BE2C (cell line): ENCODE results near the gene TNS3.

Experiments used
- DNase-seq: peaks from one replicate; pipeline ENCODE4 v3.0.0-alpha.2; 2020
- H3K27me3 ChIP-seq: fragments of 250-450 bp; sonication (Bioruptor Pico); 2 replicates; pipeline ENCODE4 v1.5.1; 2020; ENCODE audit warnings: mild to moderate bottlenecking
- H3K36me3 ChIP-seq: fragments of 250-450 bp; sonication (Bioruptor Pico); 2 replicates; pipeline ENCODE4 v1.5.1; 2020; ENCODE audit warnings: mild to moderate bottlenecking
- H3K4me1 ChIP-seq: fragments of 250-450 bp; sonication (Bioruptor Pico); 2 replicates; pipeline ENCODE4 v1.5.1; 2020
- H3K4me3 ChIP-seq: 2 replicates; pipeline ENCODE4 v1.5.1; 2011; ENCODE audit warnings: low read depth, low read length
- H3K9me3 ChIP-seq: fragments of 250-450 bp; sonication (Bioruptor Pico); 2 replicates; pipeline ENCODE4 v1.5.1; 2020
- TF ChIP-seq, protein P1 (sequence below): IDR thresholded peaks from 2 replicates; pipeline ENCODE4 v1.5.1; 2012; ENCODE audit warnings: mild to moderate bottlenecking, low read depth, low read length

TNS3 gene

DNA sequence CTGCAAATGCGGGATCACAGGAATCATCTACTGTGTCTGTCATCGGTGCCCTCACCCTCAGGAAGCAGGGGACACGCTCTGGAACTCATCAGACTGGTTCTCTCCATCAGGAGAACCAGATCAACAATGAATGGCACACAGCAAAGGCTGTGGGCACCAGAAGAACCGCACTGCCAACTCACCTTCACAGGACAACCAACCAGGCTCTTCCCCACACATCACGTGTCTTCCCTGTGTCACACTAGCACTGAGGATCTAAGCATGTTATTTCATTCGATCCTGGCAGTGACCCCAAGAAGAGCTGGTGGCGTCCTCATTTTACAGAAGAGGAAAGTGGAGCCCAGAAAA lies 106.1 kb downstream of the TNS3 start:
- no peaks in the 10 kb centered on the region for H3K36me3 ChIP-seq
- H3K9me3 ChIP-seq, result no peaks in the 10 kb centered on the region
- DNase-seq, result no peak
- peaks cover 4% of the 10 kb centered on the region; the same call in 1 of the 2 replicates for H3K4me1 ChIP-seq
- H3K27me3 ChIP-seq, result no peaks in the 10 kb centered on the region
- TF ChIP-seq, protein P1, sequence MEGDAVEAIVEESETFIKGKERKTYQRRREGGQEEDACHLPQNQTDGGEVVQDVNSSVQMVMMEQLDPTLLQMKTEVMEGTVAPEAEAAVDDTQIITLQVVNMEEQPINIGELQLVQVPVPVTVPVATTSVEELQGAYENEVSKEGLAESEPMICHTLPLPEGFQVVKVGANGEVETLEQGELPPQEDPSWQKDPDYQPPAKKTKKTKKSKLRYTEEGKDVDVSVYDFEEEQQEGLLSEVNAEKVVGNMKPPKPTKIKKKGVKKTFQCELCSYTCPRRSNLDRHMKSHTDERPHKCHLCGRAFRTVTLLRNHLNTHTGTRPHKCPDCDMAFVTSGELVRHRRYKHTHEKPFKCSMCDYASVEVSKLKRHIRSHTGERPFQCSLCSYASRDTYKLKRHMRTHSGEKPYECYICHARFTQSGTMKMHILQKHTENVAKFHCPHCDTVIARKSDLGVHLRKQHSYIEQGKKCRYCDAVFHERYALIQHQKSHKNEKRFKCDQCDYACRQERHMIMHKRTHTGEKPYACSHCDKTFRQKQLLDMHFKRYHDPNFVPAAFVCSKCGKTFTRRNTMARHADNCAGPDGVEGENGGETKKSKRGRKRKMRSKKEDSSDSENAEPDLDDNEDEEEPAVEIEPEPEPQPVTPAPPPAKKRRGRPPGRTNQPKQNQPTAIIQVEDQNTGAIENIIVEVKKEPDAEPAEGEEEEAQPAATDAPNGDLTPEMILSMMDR, result no peak
- no peak overlapping the region for H3K4me3 ChIP-seq

DNA sequence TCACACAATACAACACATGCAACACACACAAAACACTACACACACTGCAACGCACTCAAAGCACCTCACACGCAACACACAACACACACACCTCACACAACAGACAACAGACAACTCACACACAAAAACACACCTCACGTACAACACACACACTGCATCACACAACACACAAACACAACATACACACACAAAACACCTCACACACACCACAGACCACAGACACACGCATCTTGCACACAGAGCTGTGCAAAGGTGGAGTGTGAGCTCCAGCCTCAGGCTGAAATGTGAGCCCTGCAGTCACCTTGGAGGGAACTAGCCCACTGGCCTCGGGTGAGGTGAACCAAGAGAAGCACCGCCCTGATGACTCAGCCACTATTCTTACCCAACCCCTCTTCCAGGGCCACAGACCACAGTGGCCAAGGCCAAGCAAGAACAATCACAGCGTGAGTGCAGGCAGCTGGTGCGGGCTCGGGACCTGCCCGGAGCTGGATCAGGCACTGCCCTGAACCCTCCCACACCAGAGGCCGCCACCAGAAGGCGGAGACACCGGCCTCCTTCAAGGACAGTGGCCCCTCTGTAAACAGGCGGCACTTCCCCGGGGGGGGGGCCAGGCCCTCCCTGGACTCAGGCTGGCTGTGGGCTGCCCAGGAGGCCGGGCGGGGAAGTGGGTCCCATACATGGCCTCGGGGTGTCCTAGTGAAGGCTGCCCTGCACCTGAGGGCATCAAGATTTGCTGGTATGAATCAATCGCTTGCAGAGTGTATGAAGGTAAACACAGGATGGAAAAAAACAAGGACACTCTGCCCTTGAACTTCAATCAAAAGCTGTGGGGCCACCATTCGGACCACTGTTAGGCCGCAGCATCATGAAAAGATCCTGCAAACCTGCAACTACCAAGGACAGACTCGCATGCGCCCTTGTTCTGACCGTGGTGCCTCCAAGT lies 106.7 kb downstream of the TNS3 start:
- no peak overlapping the region for H3K4me3 ChIP-seq
- no peaks in the 10 kb centered on the region for H3K27me3 ChIP-seq
- peak; percentile 49 for DNase-seq
- TF ChIP-seq, protein P1, result no peak
- H3K36me3 ChIP-seq, result no peaks in the 10 kb centered on the region
- no peaks in the 10 kb centered on the region for H3K4me1 ChIP-seq
- H3K9me3 ChIP-seq, result no peaks in the 10 kb centered on the region

DNA sequence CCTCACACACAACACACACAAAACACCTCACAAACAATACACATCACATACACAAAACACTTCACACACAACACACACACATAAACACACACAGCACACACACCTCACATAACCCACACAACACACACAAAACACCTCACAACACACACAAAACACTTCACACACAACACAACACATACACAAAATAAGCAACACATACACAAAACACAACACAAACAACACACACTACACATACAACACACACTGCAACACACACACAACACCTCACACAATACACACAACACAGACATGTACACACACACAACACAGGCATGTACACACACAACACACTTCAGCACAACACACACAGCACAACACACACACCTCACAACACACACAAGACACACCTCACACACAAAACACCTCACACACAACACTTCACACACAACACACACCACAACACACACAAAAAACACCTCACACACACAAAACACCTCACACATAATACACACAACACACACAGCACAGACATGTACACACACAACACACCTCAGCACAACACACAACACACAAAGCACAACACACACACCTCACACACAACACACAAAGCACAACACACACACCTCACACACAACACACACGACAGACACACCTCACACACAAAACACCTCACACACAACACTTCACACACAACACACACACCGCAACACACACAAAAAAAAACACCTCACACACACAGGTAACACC lies 107.5 kb downstream of the TNS3 start:
- Histone ChIP-seq H3K4me3 (no peak overlapping the region), H3K4me1 (no peaks in the 10 kb centered on the region), H3K9me3 (no peaks in the 10 kb centered on the region), H3K27me3 (no peaks in the 10 kb centered on the region), H3K36me3 (no peaks in the 10 kb centered on the region)
- TF ChIP-seq, protein P1, result no peak
- no peak for DNase-seq

DNA sequence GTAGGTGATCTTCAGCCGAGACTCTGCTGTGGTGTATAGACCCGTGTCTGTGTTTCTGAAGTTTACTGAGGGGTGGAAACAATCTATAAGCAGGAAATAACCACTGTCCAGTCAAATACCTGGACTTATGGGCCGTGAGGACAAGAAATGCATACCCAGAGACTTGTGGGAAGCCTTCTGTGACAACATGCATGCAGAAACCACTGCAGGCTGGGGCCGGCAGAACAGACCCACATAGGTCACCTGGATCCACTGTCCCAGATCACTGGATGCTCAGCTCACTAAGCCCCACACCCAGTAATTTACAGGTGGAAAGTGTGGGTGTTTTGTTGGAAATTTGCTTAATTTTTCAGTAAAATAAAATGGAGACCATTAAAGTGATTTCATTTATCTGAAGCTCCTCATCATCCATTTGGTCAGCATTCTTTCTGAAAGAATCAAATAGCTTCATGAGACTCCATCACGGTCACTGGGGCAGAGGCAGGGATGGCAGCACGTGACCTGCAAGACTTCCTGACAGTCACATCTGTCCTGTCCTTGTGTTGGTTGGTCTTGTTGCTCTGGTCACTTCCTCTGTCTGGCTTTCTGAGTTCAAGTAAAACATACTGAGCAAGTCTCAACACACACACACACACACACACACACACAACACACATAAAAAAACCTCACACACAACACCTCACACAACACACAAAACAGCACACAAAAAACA lies 108.3 kb downstream of the TNS3 start:
- H3K4me1 ChIP-seq, result no peaks in the 10 kb centered on the region
- no peaks in the 10 kb centered on the region for H3K36me3 ChIP-seq
- TF ChIP-seq, protein P1, result no peak
- no peaks in the 10 kb centered on the region for H3K9me3 ChIP-seq
- no peaks in the 10 kb centered on the region for H3K27me3 ChIP-seq
- no peak overlapping the region for H3K4me3 ChIP-seq
- no peak for DNase-seq

DNA sequence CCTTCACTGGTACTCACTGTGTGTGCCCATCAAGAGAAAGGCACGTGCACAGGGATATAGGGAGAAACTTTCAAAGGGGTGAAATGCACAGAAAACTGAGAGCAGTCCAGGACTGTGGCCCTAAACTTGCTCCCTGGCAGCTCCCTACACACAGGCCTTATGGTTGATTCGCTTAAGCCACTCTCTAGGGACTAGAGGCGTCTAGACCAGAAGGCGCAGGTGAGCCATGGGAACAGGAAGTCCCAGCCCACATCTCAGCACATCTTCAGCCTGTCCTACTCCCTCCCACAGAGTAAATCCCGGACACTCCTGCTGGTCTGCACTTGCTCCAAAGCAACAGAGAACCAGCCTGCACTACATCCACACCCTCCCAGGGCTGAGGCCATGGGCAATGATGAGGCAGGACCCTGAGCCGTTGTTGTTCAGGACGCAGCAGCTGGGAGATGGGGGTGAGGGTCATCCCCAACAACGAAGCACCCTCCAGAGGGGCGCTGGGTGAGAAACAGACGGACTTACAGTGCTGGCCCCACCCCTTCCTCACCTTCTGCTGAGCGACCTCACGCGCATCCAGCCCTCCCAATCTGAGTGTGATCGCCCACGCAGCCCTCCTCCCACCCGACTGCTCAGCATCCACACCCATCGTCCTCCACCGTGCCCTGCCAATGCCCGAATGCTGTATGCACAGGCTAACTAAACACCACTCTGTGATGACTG lies 109.3 kb downstream of the TNS3 start:
- Histone ChIP-seq H3K4me1 (no peaks in the 10 kb centered on the region), H3K9me3 (no peaks in the 10 kb centered on the region), H3K36me3 (no peaks in the 10 kb centered on the region), H3K27me3 (no peaks in the 10 kb centered on the region), H3K4me3 (no peak overlapping the region)
- no peak for DNase-seq
- TF ChIP-seq, protein P1, result no peak
